Tibial nerve (tissue), 4 donors: ENCODE measurements around the gene CACNA1H. TPM values are rescaled to one million over a fixed set of nuclear protein-coding genes. Genes with fewer than 3 reads are reported as not detected.

Experiments
- DNase-seq, 2 donors: peaks; one replicate each; pipeline ENCODE4 v3.0.0-alpha.2; 2019; ENCODE audit warnings: low spot score in 2 of 2
- H3K27ac ChIP-seq, 4 donors: fragments of 200-600 bp; sonication (generic) in 3 of 4; one replicate each; pipeline ENCODE4 v1.5.1; 2017 to 2019; ENCODE audit warnings: mild to moderate bottlenecking in 1 of 4
- H3K27me3 ChIP-seq, 2 donors: fragments of 200-600 bp; sonication (generic) in 1 of 2; one replicate each; pipeline versions ENCODE4 v1.5.1 to v1.6.0; 2017 to 2019
- H3K36me3 ChIP-seq, 3 donors: fragments of 200-600 bp; sonication (generic); one replicate each; pipeline ENCODE4 v1.5.1; 2018 to 2019
- H3K4me1 ChIP-seq, 4 donors: fragments of 200-600 bp; sonication (generic) in 3 of 4; one replicate each; pipeline ENCODE4 v1.5.1; 2017 to 2019
- H3K4me3 ChIP-seq, 4 donors: fragments of 200-600 bp; sonication (generic) in 3 of 4; one replicate each; pipeline ENCODE4 v1.5.1; 2017 to 2019; ENCODE audit warnings: mild to moderate bottlenecking in 1 of 4, moderate library complexity in 1 of 4
- H3K9me3 ChIP-seq, 4 donors: fragments of 200-600 bp; sonication (generic) in 3 of 4; one replicate each; pipeline ENCODE4 v1.5.1; 2017 to 2019
- CTCF ChIP-seq, 5 experiments: fragments of 200-600 bp in 3 of 5; fragments of 450-650 bp in 2 of 5; sonication (generic) in 3 of 5; IDR thresholded peaks; one replicate each; pipeline ENCODE4 v1.5.1; 2016 to 2019; ENCODE audit warnings: antibody characterized with exemption in 5 of 5, mild to moderate bottlenecking in 3 of 5, moderate library complexity in 2 of 5
- EP300 ChIP-seq, 2 donors: sonication (generic); formaldehyde crosslinking; IDR thresholded peaks; one replicate each; pipeline ENCODE4 v1.6.1; 2017; ENCODE audit warnings: antibody characterized with exemption in 2 of 2, mild to moderate bottlenecking in 1 of 2
- POLR2A ChIP-seq, 2 donors: fragments of 450-650 bp; IDR thresholded peaks; one replicate each; pipeline ENCODE4 v1.6.1; 2017; ENCODE audit warnings: antibody characterized with exemption in 2 of 2, mild to moderate bottlenecking in 2 of 2, moderate library complexity in 2 of 2
- WGBS, 2 donors: methylation state at CpG; one replicate each; pipeline ENCODE4 v1.1.5; 2018; 5-methylcytosine and 5-hydroxymethylcytosine counted together
- total RNA-seq, 4 donors: library from RNA; depleted of rRNA; stranded (reverse); fragments of >200 nt; gene quantifications; one replicate each; pipeline ENCODE4 v1.1.0, GENCODE V29; 2016

Gene CACNA1H
- total RNA-seq, 4 donors from 2014 or later, result 3.8 to 12.0 (median 9.0) TPM

DNA sequence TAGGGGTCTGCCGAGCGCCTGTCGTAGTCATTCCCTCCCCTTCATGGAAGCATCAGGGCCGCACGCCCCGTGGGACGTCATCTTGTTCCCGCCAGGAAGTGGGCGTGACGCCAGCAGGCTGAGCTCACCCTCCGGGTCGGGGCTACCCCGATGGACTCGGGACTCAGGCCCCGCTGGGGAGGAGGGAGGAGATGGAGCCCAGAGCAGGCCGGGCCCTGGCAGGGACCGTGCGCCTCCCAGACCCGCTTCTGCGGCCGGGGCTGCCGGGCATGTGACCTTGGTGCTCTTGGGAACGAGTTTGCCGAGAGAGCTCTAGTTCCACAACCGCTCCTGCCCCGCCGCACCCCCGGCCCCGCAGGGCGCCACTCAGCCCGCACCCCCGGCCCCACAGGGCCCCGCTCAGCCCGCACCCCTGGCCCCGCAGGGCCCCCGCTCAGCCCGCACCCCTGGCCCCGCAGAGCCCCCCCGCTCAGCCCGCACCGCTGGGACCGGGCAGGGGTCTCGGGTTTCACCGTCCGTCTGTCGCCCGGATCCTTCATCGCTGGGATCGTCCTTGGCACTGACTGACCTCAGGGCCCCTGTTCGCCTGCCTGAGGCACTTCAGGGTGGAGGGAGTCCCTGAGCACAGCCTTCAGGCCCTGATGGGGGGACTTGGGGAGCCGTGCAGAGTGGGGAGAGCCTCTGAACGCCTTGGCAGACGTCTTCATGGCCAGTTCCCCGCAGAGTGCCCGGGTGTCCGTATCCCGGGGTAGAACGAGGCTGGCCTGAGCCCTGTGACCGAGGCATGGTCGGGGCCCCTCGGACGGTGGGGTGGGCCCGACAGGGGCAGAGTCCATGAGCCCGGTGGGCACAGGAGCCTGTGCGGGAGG is 5.8 kb downstream of the CACNA1H start:
- H3K27me3 ChIP-seq, result peaks cover 0 to 93% of the 10 kb centered on the region in 2 donors
- no peak overlapping the region for H3K4me3 ChIP-seq
- WGBS, 2 donors, result 39 to 41% methylated on average over 21 to 35 of the region's 65 CpGs
- H3K36me3 ChIP-seq, result no peaks in the 10 kb centered on the region
- DNase-seq, result no peak
- H3K27ac ChIP-seq, result peak overlapping the region in 1 of 4 donors; percentile 58
- peaks cover 0 to 14% (median 3%) of the 10 kb centered on the region in 4 donors for H3K4me1 ChIP-seq
- H3K9me3 ChIP-seq, result no peaks in the 10 kb centered on the region
- TF ChIP-seq POLR2A (IDR thresholded peaks at IDR 0.05) (no peak), EP300 (IDR thresholded peaks at IDR 0.05) (peak in 1 of 2 donors; percentile 23)

DNA sequence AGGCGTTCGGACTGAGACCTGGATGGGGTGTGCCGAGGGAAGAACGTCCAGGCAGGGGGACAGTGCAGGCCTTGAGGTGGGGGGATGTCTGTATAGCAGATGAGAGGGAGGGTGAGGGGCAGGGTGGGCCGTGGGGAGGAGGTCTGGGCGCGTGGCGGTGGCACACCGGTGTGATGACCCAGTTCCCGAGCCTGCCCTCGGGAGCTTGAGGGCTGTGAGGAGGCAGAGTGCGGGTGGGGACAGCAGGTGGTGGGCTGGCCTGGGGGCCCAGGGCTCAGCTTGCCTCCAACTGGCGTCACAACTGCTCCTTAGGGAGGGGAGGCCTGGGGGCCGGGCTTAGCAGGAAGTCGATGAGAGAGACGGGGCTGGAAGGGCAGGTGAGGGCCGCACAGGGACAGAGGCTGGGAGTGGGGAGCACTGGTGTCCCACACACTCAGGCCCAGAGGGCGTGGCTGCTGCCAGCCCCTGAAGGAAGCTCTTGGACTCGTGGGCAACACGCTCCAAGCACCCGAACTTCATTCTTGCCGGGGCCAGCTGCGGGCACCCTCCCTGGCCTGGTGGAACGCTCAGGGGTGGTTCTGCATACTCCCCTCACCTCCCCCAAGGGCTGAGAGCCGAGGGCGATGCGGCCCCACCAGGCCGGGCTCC is 6.5 kb downstream of the CACNA1H start:
- no peak for DNase-seq
- 49 to 54% methylated on average over 16 to 20 of the region's 28 CpGs for WGBS, 2 donors
- H3K4me1 ChIP-seq, result peaks cover 0 to 7% (median 0%) of the 10 kb centered on the region in 4 donors
- peak overlapping the region in 1 of 4 donors; percentile 44 for H3K27ac ChIP-seq
- H3K4me3 ChIP-seq, result no peak overlapping the region
- H3K27me3 ChIP-seq, result peaks cover 0 to 85% of the 10 kb centered on the region in 2 donors
- H3K36me3 ChIP-seq, result no peaks in the 10 kb centered on the region
- H3K9me3 ChIP-seq, result no peaks in the 10 kb centered on the region
- TF ChIP-seq POLR2A (IDR thresholded peaks at IDR 0.05) (no peak), CTCF (IDR thresholded peaks at IDR 0.05) (no peak), EP300 (IDR thresholded peaks at IDR 0.05) (no peak)

GRCh38 chr16:1159973-1160772 is 7.3 kb downstream of the CACNA1H start:
- 54 to 62% methylated on average over 23 to 50 of the region's 56 CpGs for WGBS, 2 donors
- no peaks in the 10 kb centered on the region for H3K4me1 ChIP-seq
- H3K9me3 ChIP-seq, result no peaks in the 10 kb centered on the region
- no peaks in the 10 kb centered on the region for H3K36me3 ChIP-seq
- TF ChIP-seq POLR2A (IDR thresholded peaks at IDR 0.05), result no peak
- no peak for TF ChIP-seq CTCF (IDR thresholded peaks at IDR 0.05)
- TF ChIP-seq EP300 (IDR thresholded peaks at IDR 0.05), result no peak
- DNase-seq, result no peak
- no peak overlapping the region for H3K4me3 ChIP-seq
- H3K27ac ChIP-seq, result no peak overlapping the region
- H3K27me3 ChIP-seq, result peaks cover 0 to 78% of the 10 kb centered on the region in 2 donors

DNA sequence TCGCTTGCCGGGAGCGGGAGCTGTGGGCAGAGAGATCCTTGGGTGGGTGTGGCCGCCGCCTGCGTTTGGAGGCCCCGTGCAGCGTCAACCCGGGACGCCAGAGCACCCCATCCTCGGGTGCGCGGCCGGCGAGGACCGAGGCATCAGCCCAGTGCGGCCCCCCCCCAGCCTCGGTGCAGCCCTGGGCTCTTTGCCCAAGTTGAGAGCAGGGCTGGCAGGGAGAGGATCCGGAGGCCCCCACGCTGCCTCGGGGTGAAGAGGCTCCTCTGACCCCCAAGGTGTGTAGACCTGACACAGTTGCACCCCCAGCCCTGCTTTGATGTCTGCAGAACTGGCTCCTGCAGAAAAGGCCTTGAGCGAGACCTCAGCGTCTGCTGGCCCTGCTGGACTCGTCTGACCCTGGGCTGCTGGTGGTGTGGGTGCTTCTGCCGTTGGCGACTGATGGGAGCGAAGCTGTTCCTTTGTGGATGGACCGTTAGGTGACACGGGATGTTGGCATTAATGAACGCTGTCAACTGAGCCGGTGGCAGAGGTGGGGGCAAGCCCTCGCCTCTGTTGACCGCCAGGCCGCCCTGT is 8.0 kb downstream of the CACNA1H start:
- no peak for DNase-seq
- H3K9me3 ChIP-seq, result no peaks in the 10 kb centered on the region
- H3K27ac ChIP-seq, result no peak overlapping the region
- 74 to 83% methylated on average over 27 to 32 of the region's 34 CpGs for whole genome bisulfite sequencing, 2 donors
- H3K27me3 ChIP-seq, result peaks cover 0 to 77% of the 10 kb centered on the region in 2 donors
- no peak overlapping the region for H3K4me3 ChIP-seq
- TF ChIP-seq CTCF (IDR thresholded peaks at IDR 0.05) (no peak), EP300 (IDR thresholded peaks at IDR 0.05) (no peak), POLR2A (IDR thresholded peaks at IDR 0.05) (no peak)
- no peaks in the 10 kb centered on the region for H3K36me3 ChIP-seq
- no peaks in the 10 kb centered on the region for H3K4me1 ChIP-seq
